H9 (cell line): ENCODE data around the gene RAB31. TPM values are rescaled to one million over a fixed set of nuclear protein-coding genes. Genes with fewer than 3 reads are reported as not detected.

Experiments
- DNase-seq: peaks from one replicate; pipeline ENCODE4 v3.0.0-alpha.2; 2017
- H2AFZ ChIP-seq: one replicate; pipeline ENCODE4 v1.6.1; 2013; ENCODE audit warnings: mild to moderate bottlenecking, low read length, control low read depth, moderate library complexity
- H2AK5ac ChIP-seq: 2 replicates; pipeline ENCODE4 v1.6.1; 2013; ENCODE audit warnings: low read length, control low read depth, mixed read lengths; ENCODE audit not compliant: insufficient read length
- H2BK120ac ChIP-seq: one replicate; pipeline ENCODE4 v1.6.1; 2013; ENCODE audit warnings: low read depth, mild to moderate bottlenecking, low read length, control low read depth, inconsistent platforms; ENCODE audit not compliant: poor library complexity, severe bottlenecking
- H2BK12ac ChIP-seq: 2 replicates; pipeline ENCODE4 v1.6.1; 2013; ENCODE audit warnings: low read length, control low read depth, mixed read lengths, low read depth; ENCODE audit not compliant: insufficient read length
- H2BK15ac ChIP-seq: 2 replicates; pipeline ENCODE4 v1.6.1; 2013; ENCODE audit warnings: low read depth, low read length, control low read depth
- H2BK20ac ChIP-seq: one replicate; pipeline ENCODE4 v1.6.1; 2013; ENCODE audit warnings: low read depth, mild to moderate bottlenecking, low read length, control low read depth, inconsistent platforms; ENCODE audit not compliant: poor library complexity, severe bottlenecking
- H2BK5ac ChIP-seq: 2 replicates; pipeline ENCODE4 v1.6.1; 2013; ENCODE audit warnings: low read length, control low read depth, mixed read lengths; ENCODE audit not compliant: insufficient read length
- H3K14ac ChIP-seq: 2 replicates; pipeline ENCODE4 v1.6.1; 2013; ENCODE audit warnings: low read length, control low read depth; ENCODE audit not compliant: insufficient read depth
- H3K18ac ChIP-seq: 2 replicates; pipeline ENCODE4 v1.6.1; 2013; ENCODE audit warnings: low read depth, mild to moderate bottlenecking, mixed read lengths, low read length, control low read depth; ENCODE audit not compliant: insufficient read length
- H3K23ac ChIP-seq: 2 replicates; pipeline ENCODE4 v1.6.1; 2013; ENCODE audit warnings: low read length, control low read depth, mixed read lengths, low read depth; ENCODE audit not compliant: insufficient read length
- H3K23me2 ChIP-seq: 2 replicates; pipeline ENCODE4 v1.6.1; 2013; ENCODE audit warnings: low read depth, mild to moderate bottlenecking, mixed read lengths, low read length, control low read depth; ENCODE audit not compliant: insufficient read length, poor library complexity, severe bottlenecking
- H3K27ac ChIP-seq: 2 replicates; pipeline ENCODE4 v1.5.1; 2013; ENCODE audit warnings: low read length, control low read depth, mixed read lengths, low read depth; ENCODE audit not compliant: insufficient read length
- H3K27me3 ChIP-seq: 2 replicates; pipeline ENCODE4 v1.6.1; 2013; ENCODE audit warnings: low read length, control low read depth, inconsistent platforms; ENCODE audit not compliant: insufficient read depth
- H3K4ac ChIP-seq: 2 replicates; pipeline ENCODE4 v1.6.1; 2013; ENCODE audit warnings: low read depth, mild to moderate bottlenecking, control low read depth, inconsistent platforms, low read length, moderate library complexity
- H3K4me1 ChIP-seq: 2 replicates; pipeline ENCODE4 v1.6.1; 2013; ENCODE audit warnings: low read length, control low read depth, inconsistent platforms; ENCODE audit not compliant: insufficient read depth
- H3K4me2 ChIP-seq: 2 replicates; pipeline ENCODE4 v1.6.1; 2013; ENCODE audit warnings: low read length, control low read depth, mixed read lengths; ENCODE audit not compliant: insufficient read length, insufficient read depth
- H3K56ac ChIP-seq: 2 replicates; pipeline ENCODE4 v1.6.1; 2013; ENCODE audit warnings: low read depth, mild to moderate bottlenecking, mixed read lengths, low read length, control low read depth; ENCODE audit not compliant: insufficient read length
- H3K79me1 ChIP-seq: 2 replicates; pipeline ENCODE4 v1.6.1; 2013; ENCODE audit warnings: low read depth, mild to moderate bottlenecking, moderate library complexity, low read length, control low read depth, inconsistent platforms; ENCODE audit not compliant: insufficient read depth, poor library complexity, severe bottlenecking
- H3K79me2 ChIP-seq: 2 replicates; pipeline ENCODE4 v1.6.1; 2013; ENCODE audit warnings: low read length, control low read depth, inconsistent platforms; ENCODE audit not compliant: insufficient read depth
- H3K9ac ChIP-seq: 2 replicates; pipeline ENCODE4 v1.6.1; 2013; ENCODE audit warnings: low read length, control low read depth, mixed read lengths; ENCODE audit not compliant: insufficient read length; ENCODE audit errors: extremely low read depth
- H3K9me3 ChIP-seq: one replicate; pipeline ENCODE4 v1.6.1; 2013; ENCODE audit warnings: low read depth, low read length, inconsistent platforms; ENCODE audit not compliant: control insufficient read depth
- H3T11ph ChIP-seq: one replicate; pipeline ENCODE4 v1.6.1; 2013; ENCODE audit warnings: mild to moderate bottlenecking, low read length, control low read depth, inconsistent platforms
- H4K20me1 ChIP-seq: one replicate; pipeline ENCODE4 v1.6.1; 2013; ENCODE audit not compliant: control insufficient read depth, insufficient read length, insufficient read depth
- H4K5ac ChIP-seq: 2 replicates; pipeline ENCODE4 v1.6.1; 2013; ENCODE audit warnings: low read depth, mild to moderate bottlenecking, mixed read lengths, low read length, control low read depth; ENCODE audit not compliant: insufficient read length
- H4K8ac ChIP-seq: replicated peaks from 2 replicates; pipeline ENCODE4 v1.6.1; 2013; ENCODE audit warnings: low read length, control low read depth, mixed read lengths, low read depth; ENCODE audit not compliant: insufficient read length
- H4K91ac ChIP-seq: 2 replicates; pipeline ENCODE4 v1.6.1; 2013; ENCODE audit warnings: low read depth, mild to moderate bottlenecking, moderate library complexity, mixed read lengths, low read length, control low read depth; ENCODE audit not compliant: insufficient read length
- H3K27ac Mint-ChIP-seq, 3 experiments: 2 replicates in 2 of 3; 3 replicates in 1 of 3; pipeline ENCODE4 v1.8.0; 2020 to 2021; ENCODE audit warnings: mixed read lengths in 3 of 3, mild to moderate bottlenecking in 1 of 3, moderate library complexity in 1 of 3
- H3K27me3 Mint-ChIP-seq: 2 replicates; pipeline ENCODE4 v1.8.0; 2021; ENCODE audit warnings: low read depth, mild to moderate bottlenecking, moderate library complexity, mixed read lengths
- H3K36me3 Mint-ChIP-seq, 3 experiments: 2 replicates in 2 of 3; 3 replicates in 1 of 3; pipeline ENCODE4 v1.8.0; 2020 to 2021; ENCODE audit warnings: low read depth in 3 of 3, mixed read lengths in 3 of 3; ENCODE audit not compliant: insufficient read depth in 1 of 3
- H3K4me1 Mint-ChIP-seq, 2 experiments: 2 replicates each; pipeline ENCODE4 v1.8.0; 2020; ENCODE audit warnings: mixed read lengths in 2 of 2
- H3K4me3 Mint-ChIP-seq, 2 experiments: 2 replicates in 1 of 2; 3 replicates in 1 of 2; pipeline ENCODE4 v1.8.0; 2020 to 2021; ENCODE audit warnings: mild to moderate bottlenecking in 2 of 2, mixed read lengths in 2 of 2, moderate library complexity in 1 of 2
- H3K9me3 Mint-ChIP-seq, 2 experiments: 2 replicates in 1 of 2; 3 replicates in 1 of 2; pipeline ENCODE4 v1.8.0; 2020; ENCODE audit warnings: mild to moderate bottlenecking in 2 of 2, mixed read lengths in 2 of 2, moderate library complexity in 1 of 2
- CTCF ChIP-seq: fragments of 200-600 bp; sonication (generic); conservative IDR thresholded peaks from 3 replicates; pipeline ENCODE4 v1.8.0; 2021; ENCODE audit warnings: antibody characterized with exemption, mild to moderate bottlenecking
- WGBS: extraction: QIAGEN DNeasy Blood & Tissue Kit; methylation state at CpG from one replicate; pipeline ENCODE4 v1.1.7; 2013; ENCODE audit warnings: missing lambda C conversion rate, low lambda C conversion rate, mixed read lengths; ENCODE audit not compliant: insufficient read length; ENCODE audit errors: extremely low coverage; 5-methylcytosine and 5-hydroxymethylcytosine counted together
- long read RNA-seq: library from polyadenylated mRNA; unstranded; transcript quantifications from one replicate; pipeline ENCODE4 v2.0.0, GENCODE V29; 2020
- total RNA-seq: library from RNA; stranded (reverse); gene quantifications from 2 replicates; pipeline ENCODE4 v1.2.1, GENCODE V29; 2021

The RAB31 gene
- 20.9 and 22.4 TPM in 2 replicates for total RNA-seq
- long read RNA-seq, full-length matches to known transcripts = 3 of 5 reads
- long read RNA-seq, partial matches to known transcripts = 0 of 5 reads
- long read RNA-seq, other reads (novel, unspliced or antisense) = 2 of 5 reads

- H2AK5ac ChIP-seq = no peak within 1 kb of the TSS
- no CpG with 5 or more reads among the region's 59 CpGs for WGBS
- H3K23me2 ChIP-seq = peaks cover 9% of the 10 kb centered on the region
- no peak within 1 kb of the TSS for H3K4ac ChIP-seq
- H3K23ac ChIP-seq = no peak within 1 kb of the TSS
- peak within 1 kb of the TSS; percentile 70 for H3K18ac ChIP-seq
- H4K91ac ChIP-seq = no peak within 1 kb of the TSS
- peak within 1 kb of the TSS; percentile 26 for H3K14ac ChIP-seq
- peak; percentile 62 for DNase-seq
- H3K4me1 ChIP-seq = peaks cover 9% of the 10 kb centered on the region; the same call in 1 of the 2 replicates
- no peak within 1 kb of the TSS for H2BK20ac ChIP-seq
- H3T11ph ChIP-seq = no peak within 1 kb of the TSS
- H3K27me3 ChIP-seq = peaks cover 11% of the 10 kb centered on the region; the same call in 1 of the 2 replicates
- no peak within 1 kb of the TSS for H3K27ac Mint-ChIP-seq
- TF ChIP-seq CTCF = 0 out of 3 replicates have a peak, but pooled peaks have one; percentile 17
- H3K4me3 Mint-ChIP-seq = peak within 1 kb of the TSS; percentile 79 to 89
- H3K9me3 ChIP-seq = no peaks in the 10 kb centered on the region
- no peak within 1 kb of the TSS for H2BK15ac ChIP-seq
- H4K5ac ChIP-seq = no peak within 1 kb of the TSS
- peaks cover 54% of the 10 kb centered on the region for H3K27me3 Mint-ChIP-seq
- H3K9ac ChIP-seq = peak within 1 kb of the TSS; percentile 25
- H3K9me3 Mint-ChIP-seq = no peaks in the 10 kb centered on the region
- H2BK5ac ChIP-seq = no peak within 1 kb of the TSS
- no peaks in the 10 kb centered on the region for H4K20me1 ChIP-seq
- peak within 1 kb of the TSS; percentile 73 for H3K4me2 ChIP-seq
- no peak within 1 kb of the TSS for H2BK12ac ChIP-seq
- H3K79me1 ChIP-seq = peaks cover 2% of the 10 kb centered on the region
- no peak within 1 kb of the TSS for H3K27ac ChIP-seq
- H3K56ac ChIP-seq = no peak within 1 kb of the TSS
- peaks cover 35 to 41% of the 10 kb centered on the region in 2 experiments for H3K4me1 Mint-ChIP-seq
- H2BK120ac ChIP-seq = no peak within 1 kb of the TSS
- no peak within 1 kb of the TSS for H4K8ac ChIP-seq
- H3K79me2 ChIP-seq = no peaks in the 10 kb centered on the region
- H2AFZ ChIP-seq = no peak within 1 kb of the TSS
- H3K36me3 Mint-ChIP-seq = peaks cover 0 to 2% (median 0%) of the 10 kb centered on the region in 3 experiments; a peak in 2 of 7 replicates
Measured at GRCh38 chr18:9708057-9708433, at the start of gene RAB31. TSS of gene RAB31 (plus strand) at chr18:9708301. CDS start at chr18:9708406, 105 bp downstream.
